HepG2 (cell line): ENCODE measurements around the gene TMEM107. TPM values are rescaled to one million over a fixed set of nuclear protein-coding genes. Genes with fewer than 3 reads are reported as not detected.

ENCODE experiments used
- ARNTL ChIP-seq: sonication (generic); formaldehyde crosslinking; IDR thresholded peaks from 2 replicates; pipeline ENCODE4 v1.4.0; 2020; ENCODE audit warnings: mild to moderate bottlenecking, missing genetic modification reagents
- CHD4 ChIP-seq: fragments of 200-600 bp; sonication (generic); IDR thresholded peaks from 2 replicates; pipeline ENCODE4 v1.7.0; 2017; ENCODE audit warnings: mild to moderate bottlenecking, low read length, borderline replicate concordance
- EED ChIP-seq: sonication (generic); formaldehyde crosslinking; IDR thresholded peaks from 2 replicates; pipeline ENCODE4 v1.5.0; 2020; ENCODE audit warnings: mild to moderate bottlenecking, missing genetic modification reagents
- ELF3 ChIP-seq: IDR thresholded peaks from 2 replicates; pipeline ENCODE4 v1.6.1; 2016; ENCODE audit warnings: missing genetic modification reagents, missing compliant biosample characterization
- FOXJ3 ChIP-seq: sonication (generic); formaldehyde crosslinking; IDR thresholded peaks from 2 replicates; pipeline ENCODE4 v1.4.0; 2020; ENCODE audit warnings: missing genetic modification reagents, mild to moderate bottlenecking, borderline replicate concordance
- HDAC6 ChIP-seq: fragments of 200-600 bp; sonication (generic); IDR thresholded peaks from 2 replicates; pipeline ENCODE4 v1.7.0; 2017; ENCODE audit warnings: mild to moderate bottlenecking, antibody characterized with exemption, low read length, low read depth
- HES4 ChIP-seq: sonication (generic); formaldehyde crosslinking; IDR thresholded peaks from 2 replicates; pipeline ENCODE4 v1.9.0; 2021; ENCODE audit warnings: mild to moderate bottlenecking, missing genetic modification reagents, borderline replicate concordance
- MEIS1 ChIP-seq: sonication (generic); formaldehyde crosslinking; IDR thresholded peaks from 2 replicates; pipeline ENCODE4 v1.9.0; 2021; ENCODE audit warnings: mild to moderate bottlenecking, missing genetic modification reagents, moderate library complexity, borderline replicate concordance
- NCOA2 ChIP-seq: sonication (generic); formaldehyde crosslinking; IDR thresholded peaks from 2 replicates; pipeline ENCODE4 v1.8.0; 2022; ENCODE audit warnings: inconsistent platforms
- SNRNP70 ChIP-seq: fragments of 200-400 bp; formaldehyde crosslinking; IDR thresholded peaks from 2 replicates; pipeline ENCODE4 v1.6.1; 2017; ENCODE audit warnings: mild to moderate bottlenecking, low read depth, low read length, moderate library complexity
- SRSF4 ChIP-seq: fragments of 200-400 bp; formaldehyde crosslinking; IDR thresholded peaks from one replicate; pipeline ENCODE4 v1.6.1; 2018; ENCODE audit warnings: mild to moderate bottlenecking, low read depth, low read length, moderate library complexity; ENCODE audit not compliant: poor library complexity, severe bottlenecking
- TRAFD1 ChIP-seq: sonication (generic); formaldehyde crosslinking; IDR thresholded peaks from 2 replicates; pipeline ENCODE4 v1.5.1; 2020; ENCODE audit warnings: missing genetic modification reagents, mild to moderate bottlenecking, borderline replicate concordance
- XRCC5 ChIP-seq: fragments of 200-400 bp; formaldehyde crosslinking; optimal IDR thresholded peaks from 2 replicates; pipeline ENCODE3; 2017; ENCODE audit warnings: mild to moderate bottlenecking, low read length
- YEATS2 ChIP-seq: sonication (generic); formaldehyde crosslinking; IDR thresholded peaks from 2 replicates; pipeline ENCODE4 v1.4.0; 2020; ENCODE audit warnings: missing genetic modification reagents, borderline replicate concordance
- ZFY ChIP-seq: sonication (generic); formaldehyde crosslinking; IDR thresholded peaks from 2 replicates; pipeline ENCODE4 v1.4.0; 2020; ENCODE audit warnings: missing genetic modification reagents
- ZMYM3 ChIP-seq: sonication (generic); formaldehyde crosslinking; IDR thresholded peaks from 2 replicates; pipeline ENCODE4 v1.5.1; 2020; ENCODE audit warnings: mild to moderate bottlenecking, missing genetic modification reagents
- ZNF124 ChIP-seq: sonication (generic); formaldehyde crosslinking; IDR thresholded peaks from 2 replicates; pipeline ENCODE4 v1.4.0; 2020; ENCODE audit warnings: missing genetic modification reagents
- ZNF331 ChIP-seq: sonication (generic); formaldehyde crosslinking; IDR thresholded peaks from 2 replicates; pipeline ENCODE4 v1.4.0; 2020; ENCODE audit warnings: missing genetic modification reagents
- ZNF607 ChIP-seq: sonication (generic); formaldehyde crosslinking; IDR thresholded peaks from 2 replicates; pipeline ENCODE4 v1.5.1; 2020; ENCODE audit warnings: missing genetic modification reagents, mild to moderate bottlenecking, borderline replicate concordance
- ZNF615 ChIP-seq: sonication (generic); formaldehyde crosslinking; IDR thresholded peaks from 2 replicates; pipeline ENCODE4 v1.5.0; 2020; ENCODE audit warnings: mild to moderate bottlenecking, missing genetic modification reagents, borderline replicate concordance
- ZNF674 ChIP-seq: sonication (generic); formaldehyde crosslinking; IDR thresholded peaks from 2 replicates; pipeline ENCODE4 v1.5.0; 2020; ENCODE audit warnings: low read depth, mild to moderate bottlenecking, missing genetic modification reagents
- ZNF710 ChIP-seq: sonication (generic); formaldehyde crosslinking; IDR thresholded peaks from 2 replicates; pipeline ENCODE4 v1.5.0; 2020; ENCODE audit warnings: mild to moderate bottlenecking, missing genetic modification reagents, borderline replicate concordance
- ZNF816 ChIP-seq: sonication (generic); formaldehyde crosslinking; IDR thresholded peaks from 2 replicates; pipeline ENCODE4 v1.8.0; 2022; ENCODE audit warnings: missing genetic modification reagents, mild to moderate bottlenecking, borderline replicate concordance
- polyA plus RNA-seq, 8 experiments: library from polyadenylated mRNA; depleted of rRNA in 3 of 8; stranded (reverse) in 7 of 8; unstranded in 1 of 8; fragments of >200 nt; fragmentation: Illumina TruSeq in 4 of 8; extraction: Trizol in 4 of 8; gene quantifications; 2 replicates each; pipeline versions ENCODE4 v1.2.1 to v1.2.3, GENCODE V29; 2011 to 2016; ENCODE audit warnings: low read depth in 4 of 8, missing spikeins in 1 of 8, mixed read lengths in 1 of 8; ENCODE audit not compliant: insufficient read depth in 1 of 8
- total RNA-seq, 5 experiments: library from RNA; depleted of rRNA; stranded (reverse); fragments of >200 nt; fragmentation: Illumina TruSeq; extraction: Trizol; gene quantifications; 2 replicates each; pipeline ENCODE4 v1.2.3, GENCODE V29; 2016; ENCODE audit warnings: low read depth in 1 of 5
- TF ChIP-seq, protein P1 (sequence below): sonication (generic); formaldehyde crosslinking; IDR thresholded peaks from 2 replicates; pipeline ENCODE4 v1.4.0; 2020; ENCODE audit warnings: mild to moderate bottlenecking, low read depth, missing genetic modification reagents
- TF ChIP-seq, protein P2 (sequence below): sonication (generic); formaldehyde crosslinking; IDR thresholded peaks from 2 replicates; pipeline ENCODE4 v1.4.0; 2020; ENCODE audit warnings: missing genetic modification reagents

TMEM107 gene
- total and polyA plus RNA-seq, 2 of the 13 experiments (the other 11 are each of a cell fraction or from before 2014, with no cell fraction given), result 7.2 to 15.3 TPM

GRCh38 chr17:8138672-8139371 is 37.4 kb downstream of the TMEM107 start (continued):
- TF ChIP-seq ZNF710 (CRISPR knock-in tag), result peak; percentile 78; the same call in 1 of the 2 replicates
- TF ChIP-seq EED (CRISPR knock-in tag), result no peak
- TF ChIP-seq MEIS1 (CRISPR knock-in tag), result peak; percentile 79; the same call in 1 of the 2 replicates
- no peak for TF ChIP-seq FOXJ3 (CRISPR knock-in tag)
- no peak; the same call in none of the 2 replicates for TF ChIP-seq ARNTL (CRISPR knock-in tag)
- no peak; the same call in 1 of the 2 replicates for TF ChIP-seq ZFY (CRISPR knock-in tag)
- no peak for TF ChIP-seq HDAC6
- TF ChIP-seq ZNF331 (CRISPR knock-in tag), result peak; percentile 85
- no peak for TF ChIP-seq YEATS2 (CRISPR knock-in tag)
- TF ChIP-seq ZNF607 (CRISPR knock-in tag), result peak; percentile 69
- no peak for TF ChIP-seq ZNF816
- no peak for TF ChIP-seq ZNF674 (CRISPR knock-in tag)
- TF ChIP-seq TRAFD1, result no peak
- TF ChIP-seq HES4 (CRISPR knock-in tag), result no peak
- TF ChIP-seq, protein P1, sequence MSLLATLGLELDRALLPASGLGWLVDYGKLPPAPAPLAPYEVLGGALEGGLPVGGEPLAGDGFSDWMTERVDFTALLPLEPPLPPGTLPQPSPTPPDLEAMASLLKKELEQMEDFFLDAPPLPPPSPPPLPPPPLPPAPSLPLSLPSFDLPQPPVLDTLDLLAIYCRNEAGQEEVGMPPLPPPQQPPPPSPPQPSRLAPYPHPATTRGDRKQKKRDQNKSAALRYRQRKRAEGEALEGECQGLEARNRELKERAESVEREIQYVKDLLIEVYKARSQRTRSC (CRISPR knock-in tag), result no peak
- TF ChIP-seq ELF3 (CRISPR knock-in tag), result peak; percentile 79
- peak; percentile 61; the same call in 1 of the 2 replicates for TF ChIP-seq ZMYM3 (CRISPR knock-in tag)
- peak; percentile 93; the same call in 1 of the 2 replicates for TF ChIP-seq ZNF615 (CRISPR knock-in tag)
- no peak for TF ChIP-seq NCOA2
- peak; percentile 79 for TF ChIP-seq XRCC5
- TF ChIP-seq, protein P2, sequence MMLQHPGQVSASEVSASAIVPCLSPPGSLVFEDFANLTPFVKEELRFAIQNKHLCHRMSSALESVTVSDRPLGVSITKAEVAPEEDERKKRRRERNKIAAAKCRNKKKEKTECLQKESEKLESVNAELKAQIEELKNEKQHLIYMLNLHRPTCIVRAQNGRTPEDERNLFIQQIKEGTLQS, result no peak; the same call in 1 of the 2 replicates
- TF ChIP-seq ZNF124 (CRISPR knock-in tag), result peak; percentile 86
- no peak for TF ChIP-seq SNRNP70
- TF ChIP-seq SRSF4, result no peak
- TF ChIP-seq CHD4, result peak; percentile 96; the same call in 1 of the 2 replicates
